Fibroblast of villous mesenchyme (primary cell): ENCODE data around the gene RNF227. TPM values are rescaled to one million over a fixed set of nuclear protein-coding genes. Genes with fewer than 3 reads are reported as not detected.

Source experiments
- DNase-seq: peaks from one replicate; pipeline ENCODE4 v3.0.0-alpha.2; 2010; ENCODE audit warnings: low read depth
- H3K4me3 ChIP-seq: 2 replicates; pipeline ENCODE4 v1.5.1; 2011; ENCODE audit warnings: low read depth, mild to moderate bottlenecking, low read length
- CTCF ChIP-seq: IDR thresholded peaks from 2 replicates; pipeline ENCODE4 v1.5.1; 2012; ENCODE audit warnings: low read depth, mild to moderate bottlenecking, low read length; ENCODE audit not compliant: insufficient read depth
- total RNA-seq: library from RNA; depleted of rRNA; stranded (reverse); fragments of >200 nt; gene quantifications from 2 replicates; pipeline ENCODE4 v1.2.3, GENCODE V29; 2012

Gene RNF227
- total RNA-seq, 1 donor: 2.2 TPM

- DNase-seq: no peak
- H3K4me3 ChIP-seq: no peak overlapping the region
- TF ChIP-seq CTCF: no peak
Measured at GRCh38 chr17:7903154-7904103, 12.7 kb downstream of the RNF227 start.

- no peak overlapping the region for H3K4me3 ChIP-seq
- TF ChIP-seq CTCF: peak; percentile 66
- DNase-seq: peak; percentile 83
Measured at GRCh38 chr17:7897773-7898172, 18.3 kb downstream of the RNF227 start.

GRCh38 chr17:7897090-7897489 is 19.0 kb downstream of the RNF227 start:
- no peak for TF ChIP-seq CTCF
- no peak for DNase-seq
- no peak overlapping the region for H3K4me3 ChIP-seq

GRCh38 chr17:7894866-7895265 is 21.2 kb downstream of the RNF227 start:
- H3K4me3 ChIP-seq: no peak overlapping the region
- no peak for DNase-seq
- no peak for TF ChIP-seq CTCF

GRCh38 chr17:7894226-7894625 is 21.9 kb downstream of the RNF227 start:
- H3K4me3 ChIP-seq: no peak overlapping the region
- no peak for DNase-seq
- no peak for TF ChIP-seq CTCF

GRCh38 chr17:7893187-7893880 is 22.8 kb downstream of the RNF227 start:
- H3K4me3 ChIP-seq: no peak overlapping the region
- no peak for TF ChIP-seq CTCF
- no peak for DNase-seq
